Left lung (tissue), 10 donors: ENCODE data around the gene CIDEA. TPM values are rescaled to one million over a fixed set of nuclear protein-coding genes. Genes with fewer than 3 reads are reported as not detected.

Experiments used
- ATAC-seq: fragments of 200-7000 bp; cut with Tn5 transposase; one replicate; pipeline ENCODE4 v1.9.1; 2020; ENCODE audit warnings: moderate library complexity
- DNase-seq, 4 donors: peaks; one replicate each; pipeline ENCODE4 v3.0.0-alpha.2; 2013 to 2020
- H3K27ac ChIP-seq, 2 donors: fragments of 200-600 bp; sonication (generic) in 1 of 2; one replicate each; pipeline versions ENCODE4 v1.5.0 to v1.8.0; 2020 to 2021
- H3K27me3 ChIP-seq, 2 donors: fragments of 200-600 bp; sonication (generic) in 1 of 2; one replicate each; pipeline versions ENCODE4 v1.5.0 to v1.8.0; 2020 to 2021
- H3K36me3 ChIP-seq, 2 donors: fragments of 200-600 bp; sonication (generic) in 1 of 2; one replicate each; pipeline versions ENCODE4 v1.5.0 to v1.8.0; 2020 to 2021
- H3K4me1 ChIP-seq, 2 donors: fragments of 200-600 bp; one replicate each; pipeline ENCODE4 v1.8.0; 2021
- H3K4me3 ChIP-seq, 2 donors: fragments of 200-600 bp; sonication (generic) in 1 of 2; one replicate each; pipeline versions ENCODE4 v1.5.0 to v1.8.0; 2020 to 2021; ENCODE audit warnings: mild to moderate bottlenecking in 1 of 2
- H3K9me3 ChIP-seq, 2 donors: fragments of 200-600 bp; sonication (generic) in 1 of 2; one replicate each; pipeline versions ENCODE4 v1.5.0 to v1.8.0; 2020 to 2021
- intact Hi-C, 2 donors: fragments of 100-400 bp; cut with DNase I; formaldehyde crosslinking; loops; one replicate each; pipeline versions ENCODE4 v1.11.2 to v1.14.2; 2022
- polyA plus RNA-seq, 6 donors: library from polyadenylated mRNA; unstranded; fragments of 120-200 nt; gene quantifications; one replicate each; pipeline ENCODE4 v1.2.1, GENCODE V29; 2013; ENCODE audit not compliant: insufficient read length in 6 of 6
- total RNA-seq, 2 donors: library from RNA; stranded (reverse); fragmentation: NEBNext Ultra II Directional; extraction: Animal tissue kit (Norgen Biotek cat#: 25700); gene quantifications; one replicate each; pipeline ENCODE4 v1.2.1, GENCODE V29; 2021
- TF ChIP-seq, protein P1 (sequence below), 2 donors: fragments of 200-600 bp; sonication (generic) in 1 of 2; IDR thresholded peaks; one replicate each; pipeline versions ENCODE4 v1.5.0 to v1.8.0; 2021; ENCODE audit warnings: antibody characterized with exemption in 2 of 2
- donor health status: DM: no; HTN: yes; CAD: no.
- donor health status: DM: no; HTN: no; CAD: no.

The CIDEA gene
- total and polyA plus RNA-seq, 8 donors: 0.77 to 2.2 (median 1.8) TPM; not detected in 2

DNA sequence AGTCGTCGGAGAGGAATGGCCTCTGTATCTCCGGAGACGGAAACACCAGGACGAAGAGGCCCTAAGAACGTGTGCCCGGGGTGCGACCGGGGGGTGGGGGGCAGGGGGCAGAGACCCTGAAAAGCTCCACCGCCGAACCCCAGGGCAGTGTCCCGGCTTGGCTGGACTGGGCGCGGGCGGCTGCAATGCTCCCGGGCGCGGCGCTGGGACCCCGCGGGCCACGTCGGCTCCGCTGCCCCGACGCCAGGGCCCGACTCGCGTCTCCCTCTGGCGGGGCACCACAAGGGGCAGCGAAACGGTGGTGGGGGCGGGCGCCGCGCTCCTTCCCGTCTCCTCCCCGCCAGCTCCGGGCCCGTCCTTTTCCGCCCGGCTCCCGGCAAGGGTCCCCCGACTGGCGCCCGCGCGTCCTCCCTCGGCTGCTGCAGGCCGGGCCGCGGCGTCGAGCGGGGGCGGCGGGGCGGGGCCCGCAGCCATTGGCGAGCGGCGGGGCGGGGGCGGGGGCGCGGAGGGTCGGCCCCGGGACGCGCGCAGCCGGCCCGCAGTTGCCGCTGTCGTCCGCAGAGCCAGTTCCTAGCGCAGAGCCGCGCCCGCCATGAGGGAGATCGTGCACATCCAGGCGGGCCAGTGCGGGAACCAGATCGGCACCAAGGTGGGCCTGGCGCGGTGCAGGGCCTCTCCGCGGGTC is 53.7 kb downstream of the CIDEA start, which contains the start of gene TUBB6:
Gene TUBB6 (plus strand): TSS at position 541 of the 685 bp plus-strand sequence. CDS start 52 bp downstream, at position 593.
- Histone ChIP-seq H3K9me3 (peaks cover 0 to 13% of the 10 kb centered on the region in 2 donors), H3K27me3 (peaks cover 0 to 49% of the 10 kb centered on the region in 2 donors), H3K4me3 (peak within 1 kb of the TSS; percentile 64), H3K36me3 (peaks cover 0 to 30% of the 10 kb centered on the region in 2 donors), H3K27ac (peak within 1 kb of the TSS; percentile 95 to 96), H3K4me1 (peaks cover 8 to 38% of the 10 kb centered on the region in 2 donors)
- TF ChIP-seq, protein P1, sequence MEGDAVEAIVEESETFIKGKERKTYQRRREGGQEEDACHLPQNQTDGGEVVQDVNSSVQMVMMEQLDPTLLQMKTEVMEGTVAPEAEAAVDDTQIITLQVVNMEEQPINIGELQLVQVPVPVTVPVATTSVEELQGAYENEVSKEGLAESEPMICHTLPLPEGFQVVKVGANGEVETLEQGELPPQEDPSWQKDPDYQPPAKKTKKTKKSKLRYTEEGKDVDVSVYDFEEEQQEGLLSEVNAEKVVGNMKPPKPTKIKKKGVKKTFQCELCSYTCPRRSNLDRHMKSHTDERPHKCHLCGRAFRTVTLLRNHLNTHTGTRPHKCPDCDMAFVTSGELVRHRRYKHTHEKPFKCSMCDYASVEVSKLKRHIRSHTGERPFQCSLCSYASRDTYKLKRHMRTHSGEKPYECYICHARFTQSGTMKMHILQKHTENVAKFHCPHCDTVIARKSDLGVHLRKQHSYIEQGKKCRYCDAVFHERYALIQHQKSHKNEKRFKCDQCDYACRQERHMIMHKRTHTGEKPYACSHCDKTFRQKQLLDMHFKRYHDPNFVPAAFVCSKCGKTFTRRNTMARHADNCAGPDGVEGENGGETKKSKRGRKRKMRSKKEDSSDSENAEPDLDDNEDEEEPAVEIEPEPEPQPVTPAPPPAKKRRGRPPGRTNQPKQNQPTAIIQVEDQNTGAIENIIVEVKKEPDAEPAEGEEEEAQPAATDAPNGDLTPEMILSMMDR (IDR thresholded peaks at IDR 0.05): no peak
- ATAC-seq (peak; percentile 71), DNase-seq (peak; percentile 45 to 89 (median 69))
- intact Hi-C loops: no loop called here

- Histone ChIP-seq H3K4me3 (peak overlapping the region; percentile 64), H3K4me1 (peaks cover 8 to 39% of the 10 kb centered on the region in 2 donors), H3K36me3 (peaks cover 0 to 36% of the 10 kb centered on the region in 2 donors), H3K9me3 (peaks cover 0 to 13% of the 10 kb centered on the region in 2 donors), H3K27ac (peak overlapping the region; percentile 95 to 96), H3K27me3 (peaks cover 0 to 49% of the 10 kb centered on the region in 2 donors)
- TF ChIP-seq, protein P1 (IDR thresholded peaks at IDR 0.05): no peak
- DNase-seq (peak; percentile 75 to 90 (median 85)), ATAC-seq (peak; percentile 78)
- intact Hi-C loops: no loop called here
Observed at GRCh38 chr18:12308386-12309100, 54.4 kb downstream of the CIDEA start.

DNA sequence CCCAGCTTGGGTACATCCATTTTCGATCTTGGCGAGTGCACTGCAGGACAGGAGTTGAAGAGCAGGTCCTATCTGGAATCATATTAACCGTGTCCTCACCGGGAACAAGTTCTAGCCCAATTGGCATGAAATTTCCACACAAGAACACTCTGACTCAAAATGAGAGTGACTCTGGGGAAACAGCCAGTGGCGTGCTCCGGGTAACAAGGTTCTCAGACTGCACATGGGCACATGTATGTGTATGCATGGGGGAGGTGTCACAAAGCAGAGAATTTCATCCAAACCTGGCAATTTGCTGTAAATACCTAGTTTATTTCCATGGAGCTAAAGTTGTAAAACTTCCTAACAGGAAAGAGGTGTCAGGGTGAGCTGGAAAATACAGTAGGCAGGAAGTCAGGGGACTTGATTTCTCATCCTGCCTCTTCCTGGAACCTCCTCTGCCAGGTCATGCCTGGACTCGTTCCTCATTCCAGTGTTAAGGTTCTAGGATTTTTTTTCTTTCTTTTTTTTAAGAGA is 55.6 kb downstream of the CIDEA start:
- TF ChIP-seq, protein P1 (IDR thresholded peaks at IDR 0.05): no peak
- no peak for DNase-seq
- intact Hi-C loops: no loop called here
- Histone ChIP-seq H3K4me3 (peak overlapping the region in 1 of 2 donors; percentile 64), H3K9me3 (peaks cover 0 to 13% of the 10 kb centered on the region in 2 donors), H3K27ac (peak overlapping the region in 1 of 2 donors; percentile 18), H3K4me1 (peaks cover 8 to 46% of the 10 kb centered on the region in 2 donors), H3K36me3 (peaks cover 0 to 45% of the 10 kb centered on the region in 2 donors), H3K27me3 (peaks cover 0 to 49% of the 10 kb centered on the region in 2 donors)
- ATAC-seq: no peak

GRCh38 chr18:12310762-12311161 is 56.6 kb downstream of the CIDEA start:
- Histone ChIP-seq H3K27ac (no peak overlapping the region), H3K4me3 (no peak overlapping the region), H3K36me3 (peaks cover 0 to 55% of the 10 kb centered on the region in 2 donors), H3K27me3 (peaks cover 0 to 42% of the 10 kb centered on the region in 2 donors), H3K4me1 (peaks cover 8 to 46% of the 10 kb centered on the region in 2 donors), H3K9me3 (peaks cover 0 to 13% of the 10 kb centered on the region in 2 donors)
- TF ChIP-seq, protein P1 (IDR thresholded peaks at IDR 0.05): no peak
- ATAC-seq: no peak
- DNase-seq: no peak
- intact Hi-C loops: no loop called here
